HL-60 (cell line): ENCODE measurements around the gene GNG2.

Experiments
- CTCF ChIP-seq: IDR thresholded peaks from one replicate; pipeline ENCODE4 v1.5.1; 2011; ENCODE audit warnings: low read length, control low read depth, inconsistent platforms; ENCODE audit not compliant: insufficient read depth
- GABPA ChIP-seq: IDR thresholded peaks from 2 replicates; pipeline ENCODE4 v1.6.1; 2012; ENCODE audit warnings: low read depth
- POLR2AphosphoS5 ChIP-seq: IDR thresholded peaks from 2 replicates; pipeline ENCODE4 v1.6.1; 2012; ENCODE audit warnings: low read depth
- REST ChIP-seq: IDR thresholded peaks from 2 replicates; pipeline ENCODE4 v1.6.1; 2012; ENCODE audit warnings: low read depth; ENCODE audit not compliant: insufficient replicate concordance
- SPI1 ChIP-seq: IDR thresholded peaks from 2 replicates; pipeline ENCODE4 v1.6.1; 2012; ENCODE audit warnings: low read depth, mild to moderate bottlenecking, borderline replicate concordance

GRCh38 chr14:51811706-51812105, 48.7 kb upstream of the GNG2 start:
- no peak for TF ChIP-seq CTCF
- TF ChIP-seq REST = no peak
- TF ChIP-seq POLR2AphosphoS5 = no peak
- no peak for TF ChIP-seq SPI1
- no peak for TF ChIP-seq GABPA
